HG03432 (cell line): ENCODE results near the gene HOXD8.

Experiments used
- ATAC-seq: cut with Tn5 transposase; IDR thresholded peaks from one replicate; pipeline ENCODE4 v1.9.1; 2021; ENCODE audit warnings: mild to moderate bottlenecking, moderate library complexity; ENCODE audit not compliant: unreplicated experiment

The HOXD8 gene

DNA sequence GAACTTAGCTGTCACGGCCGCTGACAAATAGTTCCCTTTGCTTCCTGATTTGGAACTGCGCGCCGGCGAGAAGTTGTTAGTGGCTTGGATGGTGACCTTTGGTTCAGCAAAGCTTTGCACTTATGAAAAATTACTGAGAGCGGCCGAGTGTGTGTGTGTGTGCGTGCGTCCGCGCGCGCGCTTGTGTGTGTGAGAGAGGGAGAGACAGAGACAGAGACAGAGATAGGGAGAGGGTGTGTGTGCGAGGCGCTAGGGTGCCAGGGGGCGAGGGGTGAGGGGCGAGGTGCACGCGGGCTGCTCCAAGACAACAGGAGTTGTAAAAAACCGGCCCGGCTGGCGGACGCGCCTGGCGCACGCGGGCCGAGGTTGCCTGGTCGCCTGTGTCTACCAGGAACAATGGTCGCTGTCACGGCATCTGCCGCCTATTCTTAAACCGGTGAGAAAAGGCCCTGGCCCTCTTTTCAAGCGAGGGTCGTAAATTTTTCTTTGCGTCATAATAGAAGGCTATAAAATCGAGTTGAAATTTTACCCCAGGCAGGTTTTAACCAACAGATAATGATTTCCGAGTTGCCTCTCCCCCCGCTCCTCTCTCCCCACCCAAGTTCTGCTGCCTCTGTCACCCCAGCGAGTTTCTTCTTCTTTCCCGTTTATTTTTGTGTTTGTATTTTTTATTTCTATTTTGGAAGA is 28.1 kb downstream of the HOXD8 start:
- no peak for ATAC-seq

DNA sequence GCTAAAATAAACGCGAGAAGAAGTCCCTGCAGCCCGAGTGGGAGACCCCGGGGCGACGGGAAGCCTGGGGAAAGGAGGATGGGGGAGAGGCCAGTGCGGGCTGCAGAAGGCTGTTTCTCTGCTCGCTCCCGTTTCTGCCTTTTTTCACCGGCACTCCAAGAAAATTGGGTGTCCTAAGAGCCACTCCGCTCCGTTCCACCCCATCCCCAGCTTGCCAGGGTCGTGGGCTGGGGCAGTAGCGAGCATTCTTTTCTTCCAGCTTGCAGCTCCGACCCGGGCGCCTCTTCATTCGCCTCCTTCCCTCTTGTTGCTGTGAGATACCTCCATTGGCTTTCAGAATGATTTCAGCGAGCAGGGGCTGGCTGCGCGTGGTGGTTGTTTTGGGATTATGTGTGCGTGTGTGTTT is 28.7 kb downstream of the HOXD8 start:
- no peak for ATAC-seq

DNA sequence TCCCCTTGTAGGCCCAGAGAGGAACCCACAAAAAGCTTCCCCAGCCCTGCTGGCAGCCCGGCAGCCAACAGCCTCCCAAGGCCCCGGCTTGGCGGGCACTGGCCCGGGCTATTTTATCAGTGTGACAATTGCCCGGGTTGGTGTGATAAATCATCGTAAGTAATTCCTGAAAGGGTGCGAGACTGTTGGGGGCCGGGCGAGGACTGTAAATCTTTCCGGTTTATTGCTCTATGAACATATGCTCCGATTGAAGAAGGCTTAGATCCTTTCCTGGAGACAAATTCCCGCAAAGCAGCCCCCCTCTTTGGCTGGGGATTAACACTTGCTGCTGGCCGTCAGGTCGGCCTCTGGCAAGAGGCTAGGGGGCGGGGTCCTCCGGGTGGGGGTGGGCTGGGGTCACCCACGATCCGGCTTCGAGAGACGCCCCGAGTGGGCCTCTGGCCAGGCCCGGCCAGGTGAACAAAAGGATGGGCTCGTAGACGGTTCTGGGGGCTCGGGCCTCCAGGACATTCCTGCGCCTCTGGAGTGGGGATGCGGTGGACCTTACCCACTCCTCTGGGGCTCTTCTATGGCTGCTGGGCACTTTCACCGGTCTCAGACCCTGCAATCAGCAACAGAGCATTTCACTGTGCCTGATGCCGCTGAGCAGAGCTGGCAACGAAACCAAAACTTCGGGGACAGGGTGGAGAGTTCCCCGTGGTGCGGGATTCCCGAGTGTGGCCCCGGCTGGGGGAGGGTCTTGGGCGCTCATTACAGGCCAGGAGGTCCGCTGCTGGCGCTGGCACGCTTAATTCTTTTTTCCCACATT is 29.6 kb downstream of the HOXD8 start:
- ATAC-seq = no peak

DNA sequence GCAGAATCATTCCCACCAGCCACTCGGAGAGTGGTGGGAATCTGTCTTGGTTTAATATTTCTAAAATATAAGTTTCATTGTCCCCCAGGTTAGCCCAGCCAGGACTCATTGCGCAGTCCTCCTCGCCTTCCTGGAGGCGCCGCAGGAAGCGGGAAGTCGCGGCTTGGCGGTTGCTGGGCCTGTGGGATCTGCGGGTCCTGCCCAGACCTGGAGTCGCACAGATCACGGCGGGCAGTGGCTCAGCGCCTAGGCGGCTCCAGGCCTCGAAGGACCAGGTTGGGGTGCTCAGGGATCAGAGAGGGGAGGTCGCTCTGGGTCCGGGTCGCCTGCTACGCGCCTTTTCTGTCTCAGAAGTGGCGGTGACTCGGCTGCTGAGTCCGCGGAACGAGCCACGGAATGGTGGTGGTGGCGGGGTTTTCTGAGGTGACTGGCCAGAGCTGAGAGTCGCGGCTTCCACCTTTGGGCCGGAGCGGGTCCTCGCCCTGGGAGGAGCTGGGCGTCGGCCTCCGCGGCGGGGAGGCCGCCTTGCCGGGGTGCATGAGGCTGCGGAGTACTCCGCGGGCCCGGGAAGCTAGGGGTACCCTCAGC is 30.3 kb downstream of the HOXD8 start:
- no peak for ATAC-seq

DNA sequence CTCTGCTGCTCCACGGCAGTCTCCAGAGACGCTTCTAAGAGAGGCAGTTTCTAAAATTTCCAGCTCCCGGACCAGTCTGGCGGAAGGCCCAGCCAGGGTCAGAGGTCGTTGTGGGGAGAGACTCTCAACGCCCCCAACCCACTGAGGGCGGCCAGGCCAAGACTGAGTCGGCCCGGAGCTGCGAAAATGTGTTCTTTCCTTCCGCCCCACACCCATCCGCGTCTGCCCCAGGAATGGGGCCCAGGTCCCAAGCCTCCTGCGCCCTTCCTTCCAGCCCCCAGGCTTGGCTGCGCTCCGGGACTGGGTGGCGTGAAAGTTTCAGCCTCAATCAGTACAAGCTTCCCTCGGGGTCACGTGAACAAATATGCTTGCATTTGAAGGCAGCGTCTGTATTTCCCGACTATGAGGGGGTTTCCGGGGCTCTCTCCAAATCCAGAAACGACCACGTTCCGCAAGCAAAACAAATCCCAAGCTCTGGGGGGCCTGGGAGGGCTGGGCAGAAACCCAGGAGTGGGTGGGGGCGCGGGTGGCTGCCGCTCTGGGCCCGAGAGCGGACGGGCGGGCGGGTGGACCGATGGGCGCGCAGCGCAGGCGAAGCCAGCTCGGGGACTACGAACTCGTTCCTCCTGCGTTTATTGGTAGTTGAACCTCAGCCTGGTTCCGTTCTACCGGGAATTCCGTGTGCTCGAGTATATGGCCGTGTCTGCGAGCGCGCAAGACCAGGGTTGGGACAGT is 30.9 kb downstream of the HOXD8 start:
- ATAC-seq = no peak

DNA sequence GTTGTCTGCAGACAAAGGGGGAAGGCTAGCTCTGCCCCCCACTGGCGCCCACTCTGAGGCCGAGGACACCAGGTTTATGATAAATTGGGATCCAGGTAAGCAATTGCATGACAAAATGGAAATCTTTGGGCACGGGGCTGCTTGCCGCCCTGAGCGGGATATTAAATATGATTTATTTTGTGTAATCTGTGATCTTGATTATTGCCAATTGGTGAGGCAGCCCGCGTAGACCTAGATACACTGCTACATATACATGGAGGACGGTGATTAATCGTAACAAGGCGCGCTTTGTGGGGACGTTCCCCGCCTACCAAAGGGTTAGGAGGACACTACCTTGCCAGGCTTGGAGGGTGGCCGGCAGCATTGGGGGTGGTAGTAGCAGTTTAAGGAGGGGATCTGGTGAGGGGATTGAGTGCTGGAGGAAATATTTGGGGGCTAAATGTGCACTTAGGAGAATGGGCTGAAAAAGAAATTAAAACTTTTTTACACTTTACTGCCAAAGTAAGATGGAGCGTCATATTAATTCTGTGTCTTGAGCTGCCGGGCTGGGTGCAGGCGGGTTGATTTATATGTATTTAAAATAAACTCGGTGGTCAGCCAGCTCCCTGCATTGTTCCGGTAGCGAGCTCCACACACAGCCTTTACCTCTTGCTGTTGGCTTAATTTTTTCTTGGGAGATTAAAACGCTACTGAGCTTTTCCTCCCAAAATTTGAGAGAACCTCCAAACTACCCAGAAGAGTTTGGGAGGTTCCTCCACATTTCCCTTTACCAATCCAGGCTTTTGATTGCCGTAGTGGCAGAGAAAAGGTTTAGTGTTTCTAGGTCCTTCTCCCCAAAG is 31.7 kb downstream of the HOXD8 start:
- ATAC-seq = no peak

DNA sequence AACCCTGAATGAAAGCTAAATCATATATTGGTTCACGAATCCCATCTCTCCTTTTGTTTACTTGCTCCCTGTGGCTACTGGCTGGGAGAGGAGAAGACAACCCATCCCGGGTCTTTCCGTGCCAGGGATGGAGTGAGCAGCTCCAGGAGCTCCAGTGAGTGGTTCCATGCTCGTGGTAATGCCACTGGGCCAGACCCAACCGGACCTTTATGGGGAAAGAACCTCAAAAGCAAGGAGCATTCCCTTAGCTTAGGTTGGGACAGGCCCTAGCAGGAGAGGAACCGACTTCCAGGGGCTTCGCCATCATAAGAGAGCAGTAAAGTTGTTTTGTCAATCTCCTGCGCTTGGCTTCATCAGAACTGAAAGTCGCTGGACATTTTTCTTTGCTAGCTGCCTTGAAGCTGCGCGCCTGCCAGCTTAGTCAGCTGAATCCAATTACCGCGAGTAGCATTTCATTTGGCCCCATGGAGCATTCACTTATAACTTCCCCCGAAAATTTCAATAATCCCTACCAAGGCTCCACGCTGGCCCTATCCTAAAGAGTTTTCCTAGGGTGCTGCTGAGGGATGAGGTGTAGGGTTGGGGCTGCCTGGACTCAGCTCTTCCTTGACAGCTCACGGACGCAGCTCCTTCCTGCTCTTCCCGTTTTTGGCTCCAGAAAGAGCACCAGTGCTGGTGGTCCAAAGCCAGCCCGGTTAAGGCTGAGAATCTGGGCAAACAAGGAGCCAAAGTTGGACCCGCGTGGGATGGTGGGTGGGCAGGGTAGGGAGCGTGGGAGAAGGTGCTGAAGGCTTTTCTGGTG is 32.5 kb downstream of the HOXD8 start:
- no peak for ATAC-seq

DNA sequence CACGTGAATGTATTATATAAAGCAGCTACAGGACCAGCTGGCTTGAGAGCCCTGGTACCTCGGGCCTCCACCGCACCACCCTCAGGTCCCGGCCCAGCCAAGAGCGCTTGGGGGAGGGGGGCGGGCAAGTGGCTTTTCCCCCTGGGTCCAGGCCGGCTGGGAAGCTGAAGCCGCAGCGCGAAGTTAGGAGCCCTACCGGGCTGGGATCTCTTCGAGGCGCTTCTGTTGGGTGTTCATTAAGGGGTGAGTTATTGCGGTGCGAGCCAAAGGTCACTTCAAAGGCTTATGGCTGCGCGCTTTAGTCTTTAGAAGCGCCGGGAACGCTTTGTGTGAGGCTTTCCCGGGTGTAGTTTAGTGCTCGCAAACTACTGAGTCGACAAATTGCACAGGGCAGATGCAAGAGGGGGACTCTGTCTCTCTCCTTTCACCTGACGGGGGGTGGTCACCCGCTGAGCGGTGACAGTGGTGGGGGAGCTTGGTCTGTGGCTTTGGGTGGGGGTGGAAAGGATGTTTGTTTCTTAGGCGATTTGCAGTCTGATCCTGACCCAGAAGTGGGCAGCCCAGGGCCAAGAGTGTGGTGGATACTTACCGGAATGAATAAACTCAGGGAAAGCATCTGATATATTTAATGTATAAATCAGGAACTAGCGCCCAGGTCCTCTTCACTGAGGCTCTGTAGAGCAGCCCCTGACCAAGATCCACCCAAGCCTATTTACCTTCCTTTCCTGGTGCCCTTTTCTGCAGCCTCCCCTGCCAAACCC is 33.6 kb downstream of the HOXD8 start:
- no peak for ATAC-seq

DNA sequence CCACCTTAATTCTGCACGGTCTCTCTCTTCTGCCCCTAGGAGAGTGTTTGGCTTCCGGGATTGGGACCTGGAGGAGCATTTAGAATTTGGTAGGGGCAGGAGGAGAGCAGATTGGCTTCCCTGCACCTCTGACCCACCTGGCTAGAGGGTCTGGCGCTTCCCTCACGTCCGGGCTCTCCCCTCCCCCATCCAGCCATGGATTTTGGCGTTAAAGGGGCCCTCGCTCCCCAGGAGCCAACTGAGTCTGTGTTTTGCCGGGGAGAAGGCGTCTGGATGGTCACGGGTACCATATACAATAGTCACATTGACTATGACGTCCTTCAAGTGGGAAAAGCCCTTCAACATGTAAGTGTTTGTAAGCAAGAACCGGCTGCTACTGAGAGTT is 34.2 kb downstream of the HOXD8 start:
- ATAC-seq = no peak

DNA sequence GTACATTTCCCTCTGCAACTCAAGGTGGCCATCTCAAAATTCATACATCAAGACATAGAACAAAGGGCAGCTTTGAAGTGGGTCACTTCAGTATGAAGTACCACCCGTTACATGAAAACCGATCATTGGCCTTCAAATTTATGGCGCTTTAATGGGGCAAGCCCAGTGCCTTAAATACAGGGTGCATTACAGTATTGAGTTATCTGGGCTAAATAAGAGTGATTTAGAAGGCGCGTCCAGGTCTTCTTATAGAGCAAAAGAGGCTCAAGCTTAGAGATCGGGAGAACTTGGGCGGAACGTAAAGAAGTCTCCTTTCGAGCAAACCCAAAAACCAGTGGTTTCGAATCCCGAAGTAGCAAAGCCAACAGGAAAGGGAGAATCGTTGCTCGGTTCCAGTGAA is 34.7 kb downstream of the HOXD8 start:
- no peak for ATAC-seq

DNA sequence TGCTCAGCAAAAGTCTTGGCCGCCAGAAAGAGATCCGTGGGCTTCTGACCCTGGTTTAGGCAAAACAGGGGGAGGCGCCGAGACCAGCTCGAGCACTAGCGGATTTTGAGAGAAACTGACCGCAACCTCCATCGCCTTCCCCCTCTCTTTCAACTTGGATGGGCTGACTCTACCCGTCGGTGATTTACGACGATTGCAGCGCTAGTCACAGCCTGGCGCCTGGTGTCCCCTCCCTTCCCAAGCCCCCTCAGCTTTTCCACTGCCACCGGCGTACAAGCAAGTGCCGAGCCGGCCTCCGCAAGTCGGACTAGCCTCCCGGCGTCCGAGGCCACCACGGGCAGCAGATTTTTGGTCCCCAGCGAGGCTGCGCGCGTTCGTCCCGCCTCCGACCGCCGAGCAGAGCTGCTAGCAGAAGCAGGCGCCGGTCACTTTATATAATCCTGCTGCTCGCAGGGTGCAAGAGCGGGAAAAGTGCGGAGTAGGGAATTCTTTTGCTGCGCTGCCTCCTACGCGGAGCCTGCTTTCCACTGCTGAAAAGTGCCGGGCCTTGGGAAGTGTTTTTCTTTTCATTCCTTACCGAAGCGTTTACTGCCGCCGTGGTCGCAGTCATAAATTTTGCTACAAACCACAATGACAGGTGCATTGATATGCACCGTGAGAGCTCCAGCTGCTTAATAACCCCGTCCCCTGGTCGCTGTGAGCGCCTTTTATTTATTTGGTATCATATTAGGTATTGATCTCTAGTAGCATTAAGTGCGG is 35.3 kb downstream of the HOXD8 start:
- ATAC-seq = no peak

DNA sequence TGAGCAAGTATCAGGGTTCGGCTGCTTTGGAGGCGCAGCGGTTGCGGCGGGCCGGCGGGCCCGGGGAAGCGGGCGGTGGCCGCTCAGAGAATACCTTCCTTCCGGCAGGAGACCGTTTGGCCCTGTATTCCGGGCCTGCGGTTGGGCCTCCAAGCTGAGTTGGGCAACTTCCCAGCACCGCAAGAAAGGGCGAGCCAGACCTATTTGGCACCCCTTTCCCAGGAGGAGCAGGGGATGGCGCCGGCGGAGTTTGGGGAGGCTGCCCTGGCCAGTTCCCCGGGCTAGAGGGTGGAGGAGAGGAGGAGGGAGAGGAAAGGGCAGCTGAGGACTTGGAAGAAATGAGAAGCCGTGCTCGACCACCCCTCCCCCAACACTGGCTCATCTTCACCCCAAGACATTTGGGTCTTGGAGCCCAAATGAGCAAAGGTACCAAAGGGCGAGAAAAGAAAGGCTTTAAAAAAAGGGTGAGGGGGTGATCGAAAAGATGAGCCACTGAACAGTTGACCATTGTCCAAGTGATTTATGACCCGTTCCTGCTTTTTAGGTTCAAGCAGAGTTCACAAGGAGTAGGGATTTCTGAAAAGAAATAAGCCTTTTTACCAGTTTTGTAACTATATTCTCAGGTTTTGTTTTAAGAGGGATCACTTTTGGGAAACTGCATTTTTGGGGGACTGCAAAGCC is 36.0 kb downstream of the HOXD8 start:
- no peak for ATAC-seq

DNA sequence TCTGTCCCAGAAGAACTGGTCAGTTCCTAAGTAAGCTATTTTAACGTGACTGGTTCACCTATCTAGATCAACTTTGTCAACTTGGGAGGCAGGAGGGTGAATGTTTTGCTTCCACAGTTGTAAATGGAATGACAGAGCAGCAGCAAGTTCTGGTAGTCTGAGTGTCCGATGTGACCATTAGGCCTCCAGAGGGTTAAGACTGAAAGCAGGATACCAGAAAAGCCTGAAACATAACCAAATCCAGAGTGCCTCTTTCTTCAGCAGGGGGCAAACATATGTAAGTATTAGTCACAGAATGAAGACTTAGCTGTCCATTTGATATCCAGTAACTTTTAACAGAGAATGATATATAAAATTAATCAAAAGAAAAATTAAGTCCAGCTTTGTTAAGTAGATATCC is 36.8 kb downstream of the HOXD8 start:
- no peak for ATAC-seq

DNA sequence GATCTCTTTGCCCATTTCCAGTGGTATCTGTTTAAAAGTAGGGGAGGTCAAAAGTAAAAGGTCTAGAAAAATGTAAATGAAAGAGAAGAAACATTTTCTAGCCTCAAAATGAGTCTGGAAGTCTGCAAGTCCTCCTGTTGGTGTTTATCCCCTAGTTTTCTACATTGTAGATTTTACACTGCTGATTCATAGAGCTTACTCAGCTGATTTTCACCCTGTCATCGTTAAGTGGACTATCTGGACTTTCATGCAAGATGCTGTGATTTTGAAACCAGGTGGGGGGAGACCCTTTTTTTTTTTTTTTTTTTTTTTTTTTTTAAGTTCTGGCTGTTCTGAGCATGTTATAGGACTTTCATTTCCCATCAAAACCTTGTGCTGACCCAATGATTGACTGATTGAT is 37.9 kb downstream of the HOXD8 start:
- ATAC-seq = no peak

DNA sequence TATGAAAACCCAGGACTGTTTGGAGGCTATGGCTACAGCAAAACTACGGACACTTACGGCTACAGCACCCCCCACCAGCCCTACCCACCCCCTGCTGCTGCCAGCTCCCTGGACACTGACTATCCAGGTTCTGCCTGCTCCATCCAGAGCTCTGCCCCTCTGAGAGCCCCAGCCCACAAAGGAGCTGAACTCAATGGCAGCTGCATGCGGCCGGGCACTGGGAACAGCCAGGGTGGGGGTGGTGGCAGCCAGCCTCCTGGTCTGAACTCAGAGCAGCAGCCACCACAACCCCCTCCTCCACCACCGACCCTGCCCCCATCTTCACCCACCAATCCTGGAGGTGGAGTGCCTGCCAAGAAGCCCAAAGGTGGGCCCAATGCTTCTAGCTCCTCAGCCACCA is 39.7 kb downstream of the HOXD8 start:
- no peak for ATAC-seq

DNA sequence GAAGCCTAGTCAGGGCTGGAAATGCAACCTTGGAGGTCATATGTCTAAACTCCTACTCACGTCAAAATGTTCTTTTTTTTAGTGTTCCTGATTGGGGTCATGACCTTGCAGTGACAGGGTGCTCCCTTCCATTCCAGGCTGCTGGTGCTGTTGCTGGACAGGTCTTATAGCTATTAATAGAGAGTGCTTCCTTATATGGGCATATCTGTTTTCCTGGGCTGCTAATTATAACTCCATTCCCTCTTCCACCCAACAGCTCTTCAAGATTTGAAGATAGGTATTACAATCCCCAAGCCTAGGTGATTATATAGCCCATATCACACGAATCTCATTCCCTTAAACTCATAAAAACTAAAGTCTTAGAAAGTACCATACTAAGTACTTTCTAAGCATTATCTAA is 40.2 kb downstream of the HOXD8 start:
- no peak for ATAC-seq

DNA sequence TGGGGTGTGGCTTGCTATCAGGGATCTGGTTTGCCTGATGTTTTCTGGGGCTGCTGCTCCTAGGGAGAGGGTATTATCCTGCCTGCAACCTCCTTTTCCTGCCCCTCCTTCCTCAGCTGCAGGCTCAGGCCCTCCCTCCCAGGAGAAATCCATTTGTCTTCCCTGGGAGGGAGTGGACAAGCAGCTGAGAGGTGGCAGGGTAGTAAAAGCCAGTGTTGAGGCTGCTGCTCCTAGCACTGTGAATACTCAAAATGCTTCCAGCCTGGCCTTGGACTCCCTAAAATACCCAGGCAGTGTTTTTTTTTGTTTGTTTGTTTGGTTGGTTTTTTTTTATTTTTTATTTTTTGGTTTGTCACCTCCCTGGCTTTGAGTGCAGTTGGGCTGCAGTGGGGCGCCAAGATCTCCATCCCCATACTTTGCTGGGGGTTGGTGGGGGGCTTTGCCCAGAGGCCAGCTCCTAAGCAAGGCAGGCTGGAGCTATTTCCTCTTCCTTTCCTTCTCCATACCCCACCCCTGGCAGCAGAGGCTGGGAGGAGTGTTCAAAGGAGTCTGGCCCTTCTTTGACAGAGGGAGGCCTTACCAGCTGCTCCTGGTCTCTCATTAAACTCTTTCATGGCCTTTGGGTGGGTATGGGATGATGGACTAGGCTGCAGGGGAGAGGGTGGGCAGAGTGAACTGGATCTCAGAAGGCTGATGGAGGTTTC is 41.2 kb downstream of the HOXD8 start:
- no peak for ATAC-seq
